ENCODE data around the gene PLEKHA8.

DNA sequence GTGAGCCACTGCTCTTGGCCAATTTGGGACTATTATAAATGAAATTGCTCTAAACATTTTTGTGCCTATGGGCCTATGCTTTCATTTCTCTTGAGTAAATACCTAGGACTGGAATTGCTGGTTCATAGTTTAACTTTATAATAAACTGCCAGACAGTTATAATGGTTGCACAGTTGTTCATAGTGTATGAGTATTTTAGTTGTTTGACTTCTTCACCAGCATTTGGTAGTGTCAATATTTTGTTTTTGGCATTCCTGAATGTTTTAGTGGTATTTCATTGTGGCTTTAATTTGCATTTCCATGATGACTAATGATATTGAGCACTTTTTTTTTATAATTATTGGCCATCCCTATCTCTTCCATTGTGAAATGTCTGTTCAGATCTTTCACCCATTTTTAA is 29.5 kb downstream of the PLEKHA8 start:
- TF ChIP-seq, protein P1, sequence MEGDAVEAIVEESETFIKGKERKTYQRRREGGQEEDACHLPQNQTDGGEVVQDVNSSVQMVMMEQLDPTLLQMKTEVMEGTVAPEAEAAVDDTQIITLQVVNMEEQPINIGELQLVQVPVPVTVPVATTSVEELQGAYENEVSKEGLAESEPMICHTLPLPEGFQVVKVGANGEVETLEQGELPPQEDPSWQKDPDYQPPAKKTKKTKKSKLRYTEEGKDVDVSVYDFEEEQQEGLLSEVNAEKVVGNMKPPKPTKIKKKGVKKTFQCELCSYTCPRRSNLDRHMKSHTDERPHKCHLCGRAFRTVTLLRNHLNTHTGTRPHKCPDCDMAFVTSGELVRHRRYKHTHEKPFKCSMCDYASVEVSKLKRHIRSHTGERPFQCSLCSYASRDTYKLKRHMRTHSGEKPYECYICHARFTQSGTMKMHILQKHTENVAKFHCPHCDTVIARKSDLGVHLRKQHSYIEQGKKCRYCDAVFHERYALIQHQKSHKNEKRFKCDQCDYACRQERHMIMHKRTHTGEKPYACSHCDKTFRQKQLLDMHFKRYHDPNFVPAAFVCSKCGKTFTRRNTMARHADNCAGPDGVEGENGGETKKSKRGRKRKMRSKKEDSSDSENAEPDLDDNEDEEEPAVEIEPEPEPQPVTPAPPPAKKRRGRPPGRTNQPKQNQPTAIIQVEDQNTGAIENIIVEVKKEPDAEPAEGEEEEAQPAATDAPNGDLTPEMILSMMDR (conservative IDR thresholded peaks at IDR 0.05; ENCODE audit: low read length): no peak
- TF ChIP-seq EZH2phosphoT487 (IDR thresholded peaks at IDR 0.05; ENCODE audit: borderline replicate concordance, low read depth, low read length): no peak
